ENCODE results near the gene GIMAP1.
"Not testable (repeated sequence)": the region's sequence is repeated elsewhere in the genome, so short reads cannot be mapped to it uniquely, and the experiment has no call there.

GRCh38 chr7:150678601-150679000, 37.8 kb upstream of the GIMAP1 start:
- TF ChIP-seq POLR2A, CTCF (IDR thresholded peaks at IDR 0.05): not testable (repeated sequence)
